HepG2 (cell line): ENCODE measurements around the gene ANKS3. TPM values are rescaled to one million over a fixed set of nuclear protein-coding genes. Genes with fewer than 3 reads are reported as not detected.
A peak's percentile ranks its signal among the peaks of the same experiment; 100 is the strongest.

Source experiments
- DZIP1 ChIP-seq: sonication (generic); formaldehyde crosslinking; IDR thresholded peaks from 2 replicates; pipeline ENCODE4 v1.5.0; 2020; ENCODE audit warnings: mild to moderate bottlenecking, missing genetic modification reagents
- HDAC6 ChIP-seq: fragments of 200-600 bp; sonication (generic); IDR thresholded peaks from 2 replicates; pipeline ENCODE4 v1.7.0; 2017; ENCODE audit warnings: mild to moderate bottlenecking, antibody characterized with exemption, low read length, low read depth
- HOXA9 ChIP-seq: sonication (generic); formaldehyde crosslinking; IDR thresholded peaks from 2 replicates; pipeline ENCODE4 v1.8.1; 2022; ENCODE audit warnings: missing genetic modification reagents, mild to moderate bottlenecking, moderate library complexity, borderline replicate concordance
- NCOA5 ChIP-seq: sonication (generic); formaldehyde crosslinking; IDR thresholded peaks from 2 replicates; pipeline ENCODE4 v1.4.0; 2020; ENCODE audit warnings: missing genetic modification reagents
- SKIL ChIP-seq: sonication (generic); formaldehyde crosslinking; IDR thresholded peaks from 2 replicates; pipeline ENCODE4 v1.8.0; 2022; ENCODE audit warnings: missing genetic modification reagents, mild to moderate bottlenecking, moderate library complexity, borderline replicate concordance
- TAF15 ChIP-seq: fragments of 200-400 bp; formaldehyde crosslinking; IDR thresholded peaks from one replicate; pipeline ENCODE4 v1.6.1; 2018; ENCODE audit warnings: mild to moderate bottlenecking, low read depth, low read length; ENCODE audit not compliant: poor library complexity, severe bottlenecking
- TEAD3 ChIP-seq: optimal IDR thresholded peaks from 2 replicates; pipeline ENCODE3; 2016; ENCODE audit warnings: borderline replicate concordance
- ZBTB37 ChIP-seq: sonication (generic); formaldehyde crosslinking; IDR thresholded peaks from 2 replicates; pipeline ENCODE4 v1.4.0; 2020; ENCODE audit warnings: mild to moderate bottlenecking, missing genetic modification reagents
- ZNF556 ChIP-seq: sonication (generic); formaldehyde crosslinking; IDR thresholded peaks from 2 replicates; pipeline ENCODE4 v1.4.0; 2020; ENCODE audit warnings: mild to moderate bottlenecking, missing genetic modification reagents, borderline replicate concordance
- ZNF766 ChIP-seq: sonication (generic); formaldehyde crosslinking; IDR thresholded peaks from 2 replicates; pipeline ENCODE4 v1.5.0; 2020; ENCODE audit warnings: missing genetic modification reagents, borderline replicate concordance
- ZSCAN12 ChIP-seq: sonication (generic); formaldehyde crosslinking; IDR thresholded peaks from 2 replicates; pipeline ENCODE4 v1.9.0; 2021; ENCODE audit warnings: mild to moderate bottlenecking, missing genetic modification reagents
- polyA plus RNA-seq, 8 experiments: library from polyadenylated mRNA; depleted of rRNA in 3 of 8; stranded (reverse) in 7 of 8; unstranded in 1 of 8; fragments of >200 nt; fragmentation: Illumina TruSeq in 4 of 8; extraction: Trizol in 4 of 8; gene quantifications; 2 replicates each; pipeline versions ENCODE4 v1.2.1 to v1.2.3, GENCODE V29; 2011 to 2016; ENCODE audit warnings: low read depth in 4 of 8, missing spikeins in 1 of 8, mixed read lengths in 1 of 8; ENCODE audit not compliant: insufficient read depth in 1 of 8
- total RNA-seq, 5 experiments: library from RNA; depleted of rRNA; stranded (reverse); fragments of >200 nt; fragmentation: Illumina TruSeq; extraction: Trizol; gene quantifications; 2 replicates each; pipeline ENCODE4 v1.2.3, GENCODE V29; 2016; ENCODE audit warnings: low read depth in 1 of 5
- TF ChIP-seq, protein P1 (sequence below): sonication (generic); formaldehyde crosslinking; IDR thresholded peaks from one replicate; pipeline ENCODE4 v1.5.1; 2020; ENCODE audit warnings: mild to moderate bottlenecking, missing genetic modification reagents; ENCODE audit errors: not compliant biosample characterization

Gene ANKS3
- total and polyA plus RNA-seq, 2 of the 13 experiments (the other 11 are each of a cell fraction or from before 2014, with no cell fraction given): 11.4 to 15.9 TPM

DNA sequence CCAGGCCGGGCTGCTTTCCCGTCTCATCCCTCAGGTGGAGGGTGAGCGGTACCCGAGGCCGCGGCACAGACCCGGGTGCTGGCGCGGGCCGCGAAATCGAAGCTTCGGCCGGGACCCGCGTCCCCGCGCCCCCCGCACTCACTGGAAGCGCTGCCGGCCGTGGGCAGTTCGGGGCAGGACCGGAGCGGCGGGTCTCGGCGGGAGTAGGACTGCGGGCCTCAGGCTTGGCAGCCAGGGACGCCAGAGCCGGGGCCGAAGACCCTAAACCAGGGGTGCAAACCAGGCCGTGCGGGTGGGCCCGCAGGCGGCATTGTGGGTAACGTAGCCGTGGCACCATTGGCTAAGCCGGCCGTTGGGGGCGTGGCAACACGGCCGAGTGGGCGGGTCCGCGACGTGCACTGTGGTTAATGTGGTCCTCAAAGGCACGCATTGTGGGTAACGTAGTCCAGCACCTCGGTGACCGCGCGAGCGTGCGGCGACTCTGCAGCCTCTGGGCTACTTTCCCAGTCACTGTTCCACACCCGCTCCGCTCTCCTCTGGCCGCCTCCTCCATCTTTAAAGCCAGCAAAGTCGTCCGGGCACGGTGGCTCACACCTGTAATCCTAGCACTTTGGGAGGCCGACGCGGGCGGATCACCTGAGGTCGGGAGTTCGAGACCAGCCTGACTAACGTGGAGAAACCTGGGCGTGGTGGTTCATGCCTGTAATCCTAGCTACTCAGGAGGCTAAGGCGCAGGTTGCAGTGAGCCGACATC is 33.0 kb upstream of the ANKS3 start, which contains the start of gene ZNF500 (continued):
- no peak for TF ChIP-seq DZIP1 (CRISPR knock-in tag)
- TF ChIP-seq, protein P1, sequence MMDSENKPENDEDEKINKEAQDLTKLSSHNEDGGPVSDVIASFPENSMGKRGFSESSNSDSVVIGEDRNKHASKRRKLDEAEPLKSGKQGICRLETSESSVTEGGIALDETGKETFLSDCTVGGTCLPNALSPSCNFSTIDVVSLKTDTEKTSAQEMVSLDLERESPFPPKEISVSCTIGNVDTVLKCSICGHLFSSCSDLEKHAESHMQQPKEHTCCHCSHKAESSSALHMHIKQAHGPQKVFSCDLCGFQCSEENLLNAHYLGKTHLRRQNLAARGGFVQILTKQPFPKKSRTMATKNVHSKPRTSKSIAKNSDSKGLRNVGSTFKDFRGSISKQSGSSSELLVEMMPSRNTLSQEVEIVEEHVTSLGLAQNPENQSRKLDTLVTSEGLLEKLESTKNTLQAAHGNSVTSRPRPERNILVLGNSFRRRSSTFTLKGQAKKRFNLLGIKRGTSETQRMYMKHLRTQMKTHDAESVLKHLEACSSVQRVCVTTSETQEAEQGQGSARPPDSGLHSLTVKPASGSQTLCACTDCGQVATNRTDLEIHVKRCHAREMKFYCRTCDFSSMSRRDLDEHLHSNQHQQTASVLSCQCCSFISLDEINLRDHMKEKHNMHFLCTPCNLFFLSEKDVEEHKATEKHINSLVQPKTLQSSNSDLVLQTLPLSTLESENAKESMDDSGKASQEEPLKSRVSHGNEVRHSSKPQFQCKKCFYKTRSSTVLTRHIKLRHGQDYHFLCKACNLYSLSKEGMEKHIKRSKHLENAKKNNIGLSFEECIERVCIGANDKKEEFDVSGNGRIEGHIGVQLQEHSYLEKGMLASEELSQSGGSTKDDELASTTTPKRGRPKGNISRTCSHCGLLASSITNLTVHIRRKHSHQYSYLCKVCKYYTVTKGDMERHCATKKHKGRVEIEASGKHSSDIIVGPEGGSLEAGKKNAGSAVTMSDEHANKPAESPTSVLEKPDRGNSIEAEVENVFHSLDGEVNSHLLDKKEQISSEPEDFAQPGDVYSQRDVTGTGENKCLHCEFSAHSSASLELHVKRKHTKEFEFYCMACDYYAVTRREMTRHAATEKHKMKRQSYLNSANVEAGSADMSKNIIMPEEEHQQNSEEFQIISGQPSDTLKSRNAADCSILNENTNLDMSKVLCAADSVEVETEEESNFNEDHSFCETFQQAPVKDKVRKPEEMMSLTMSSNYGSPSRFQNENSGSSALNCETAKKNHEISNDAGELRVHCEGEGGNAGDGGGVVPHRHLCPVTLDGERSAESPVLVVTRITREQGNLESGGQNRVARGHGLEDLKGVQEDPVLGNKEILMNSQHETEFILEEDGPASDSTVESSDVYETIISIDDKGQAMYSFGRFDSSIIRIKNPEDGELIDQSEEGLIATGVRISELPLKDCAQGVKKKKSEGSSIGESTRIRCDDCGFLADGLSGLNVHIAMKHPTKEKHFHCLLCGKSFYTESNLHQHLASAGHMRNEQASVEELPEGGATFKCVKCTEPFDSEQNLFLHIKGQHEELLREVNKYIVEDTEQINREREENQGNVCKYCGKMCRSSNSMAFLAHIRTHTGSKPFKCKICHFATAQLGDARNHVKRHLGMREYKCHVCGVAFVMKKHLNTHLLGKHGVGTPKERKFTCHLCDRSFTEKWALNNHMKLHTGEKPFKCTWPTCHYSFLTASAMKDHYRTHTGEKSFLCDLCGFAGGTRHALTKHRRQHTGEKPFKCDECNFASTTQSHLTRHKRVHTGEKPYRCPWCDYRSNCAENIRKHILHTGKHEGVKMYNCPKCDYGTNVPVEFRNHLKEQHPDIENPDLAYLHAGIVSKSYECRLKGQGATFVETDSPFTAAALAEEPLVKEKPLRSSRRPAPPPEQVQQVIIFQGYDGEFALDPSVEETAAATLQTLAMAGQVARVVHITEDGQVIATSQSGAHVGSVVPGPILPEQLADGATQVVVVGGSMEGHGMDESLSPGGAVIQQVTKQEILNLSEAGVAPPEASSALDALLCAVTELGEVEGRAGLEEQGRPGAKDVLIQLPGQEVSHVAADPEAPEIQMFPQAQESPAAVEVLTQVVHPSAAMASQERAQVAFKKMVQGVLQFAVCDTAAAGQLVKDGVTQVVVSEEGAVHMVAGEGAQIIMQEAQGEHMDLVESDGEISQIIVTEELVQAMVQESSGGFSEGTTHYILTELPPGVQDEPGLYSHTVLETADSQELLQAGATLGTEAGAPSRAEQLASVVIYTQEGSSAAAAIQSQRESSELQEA (CRISPR knock-in tag): no peak
- 0 out of 2 replicates have a peak, but pooled peaks have one; percentile 46 for TF ChIP-seq ZNF766
- peak; percentile 71 for TF ChIP-seq ZNF556 (CRISPR knock-in tag)
- TF ChIP-seq ZSCAN12 (CRISPR knock-in tag): peak; percentile 81; the same call in 1 of the 2 replicates
- TF ChIP-seq ZBTB37 (CRISPR knock-in tag): no peak
- TF ChIP-seq NCOA5 (CRISPR knock-in tag): no peak
- 0 out of 2 replicates have a peak, but pooled peaks have one; percentile 2 for TF ChIP-seq SKIL
- 0 out of 2 replicates have a peak, but pooled peaks have one; percentile 29 for TF ChIP-seq HOXA9 (CRISPR knock-in tag)
- TF ChIP-seq HDAC6: no peak
- TF ChIP-seq TEAD3 (CRISPR knock-in tag): peak; percentile 73
- TF ChIP-seq TAF15: no peak
